K562 (cell line): ENCODE measurements around the gene CEMP1. TPM values are rescaled to one million over a fixed set of nuclear protein-coding genes. Genes with fewer than 3 reads are reported as not detected.

ENCODE experiments used
- ATF7 ChIP-seq: fragments of 450-650 bp; IDR thresholded peaks from 2 replicates; pipeline ENCODE4 v1.7.1; 2014; ENCODE audit warnings: mild to moderate bottlenecking, moderate library complexity
- CCAR2 ChIP-seq: fragments of 200-400 bp; formaldehyde crosslinking; IDR thresholded peaks from 2 replicates; pipeline ENCODE4 v1.6.1; 2017; ENCODE audit warnings: mild to moderate bottlenecking, low read depth, low read length
- CREM ChIP-seq: IDR thresholded peaks from 2 replicates; pipeline ENCODE4 v1.6.1; 2014; ENCODE audit warnings: antibody characterized with exemption, low read depth
- DIDO1 ChIP-seq: fragments of 450-650 bp; IDR thresholded peaks from 2 replicates; pipeline ENCODE4 v1.6.1; 2016; ENCODE audit warnings: low read depth, missing biosample characterization, missing genetic modification characterization
- DMBX1 ChIP-seq: fragments of 250-450 bp; sonication (Bioruptor Pico); IDR thresholded peaks from 2 replicates; pipeline ENCODE4 v1.8.0; 2022; ENCODE audit warnings: inconsistent platforms, mild to moderate bottlenecking, moderate library complexity, borderline replicate concordance
- E2F3 ChIP-seq: fragments of 250-450 bp; sonication (Bioruptor Pico); IDR thresholded peaks from 2 replicates; pipeline ENCODE4 v1.4.0; 2020; ENCODE audit warnings: mild to moderate bottlenecking
- E2F5 ChIP-seq: sonication (generic); formaldehyde crosslinking; IDR thresholded peaks from 2 replicates; pipeline ENCODE4 v1.8.0; 2022; ENCODE audit warnings: mild to moderate bottlenecking, missing genetic modification reagents
- EGR1 ChIP-seq: fragments of 450-650 bp; conservative IDR thresholded peaks from 2 replicates; pipeline ENCODE4 v1.6.1; 2017; ENCODE audit warnings: mild to moderate bottlenecking
- ELF1 ChIP-seq: fragments of 200-800 bp; sonication (Bioruptor generic); IDR thresholded peaks from 2 replicates; pipeline ENCODE4 v1.6.1; 2016; ENCODE audit warnings: missing genetic modification characterization, missing compliant biosample characterization
- ERF ChIP-seq: fragments of 450-650 bp; formaldehyde crosslinking; IDR thresholded peaks from 2 replicates; pipeline ENCODE4 v1.4.0; 2020; ENCODE audit warnings: mild to moderate bottlenecking, mixed read lengths
- ETS2 ChIP-seq: IDR thresholded peaks from 2 replicates; pipeline ENCODE4 v1.6.1; 2016; ENCODE audit warnings: borderline replicate concordance, missing genetic modification characterization, mild to moderate bottlenecking, moderate library complexity, missing compliant biosample characterization; ENCODE audit not compliant: poor library complexity, severe bottlenecking
- ETV6 ChIP-seq, 3 experiments: fragments of 150-350 bp in 1 of 3; sonication (generic) in 1 of 3; formaldehyde crosslinking in 1 of 3; IDR thresholded peaks; 2 replicates each; pipeline versions ENCODE4 v1.6.1 to v1.8.0; 2014 to 2022; ENCODE audit warnings: borderline replicate concordance in 2 of 3, low read depth in 2 of 3, antibody characterized with exemption in 1 of 3, low read length in 1 of 3, mild to moderate bottlenecking in 1 of 3, missing genetic modification reagents in 1 of 3
- HNRNPLL ChIP-seq: fragments of 200-400 bp; formaldehyde crosslinking; IDR thresholded peaks from 2 replicates; pipeline ENCODE4 v1.6.1; 2017; ENCODE audit warnings: low read length, low read depth, mild to moderate bottlenecking; ENCODE audit not compliant: poor library complexity, severe bottlenecking
- IFI16 ChIP-seq: fragments of 250-450 bp; sonication (Bioruptor Pico); IDR thresholded peaks from 2 replicates; pipeline ENCODE4 v2.1.2; 2022; ENCODE audit warnings: mild to moderate bottlenecking, inconsistent platforms
- JUND ChIP-seq, 2 experiments: IDR thresholded peaks; 2 replicates in 1 of 2; 3 replicates in 1 of 2; pipeline ENCODE4 v1.6.1; 2011; ENCODE audit warnings: borderline replicate concordance in 2 of 2, low read depth in 2 of 2, low read length in 2 of 2, improper control_type of control experiment in 1 of 2, missing biosample characterization in 1 of 2, missing genetic modification characterization in 1 of 2, missing genetic modification reagents in 1 of 2
- MTA3 ChIP-seq: fragments of 450-650 bp; formaldehyde crosslinking; IDR thresholded peaks from 2 replicates; pipeline ENCODE4 v1.6.1; 2017; ENCODE audit warnings: mild to moderate bottlenecking, borderline replicate concordance
- NEUROD1 ChIP-seq: fragments of 150-350 bp; IDR thresholded peaks from 2 replicates; pipeline ENCODE4 v1.6.1; 2014; ENCODE audit warnings: borderline replicate concordance, low read length, low read depth; ENCODE audit not compliant: partially characterized antibody
- NFXL1 ChIP-seq: fragments of 450-650 bp; formaldehyde crosslinking; IDR thresholded peaks from 2 replicates; pipeline ENCODE4 v1.4.0; 2021; ENCODE audit warnings: mild to moderate bottlenecking
- PCBP2 ChIP-seq: fragments of 200-400 bp; formaldehyde crosslinking; IDR thresholded peaks from 2 replicates; pipeline ENCODE4 v1.6.1; 2018; ENCODE audit warnings: low read length, low read depth, mild to moderate bottlenecking, moderate library complexity; ENCODE audit not compliant: poor library complexity, severe bottlenecking
- PHB ChIP-seq: fragments of 250-450 bp; sonication (Bioruptor Pico); IDR thresholded peaks from 2 replicates; pipeline ENCODE4 v1.5.0; 2021
- PML ChIP-seq: IDR thresholded peaks from 2 replicates; pipeline ENCODE4 v1.6.1; 2012; ENCODE audit warnings: low read length, inconsistent platforms
- RFX5 ChIP-seq: IDR thresholded peaks from 2 replicates; pipeline ENCODE4 v1.6.1; 2011; ENCODE audit warnings: low read depth, mild to moderate bottlenecking, improper control_type of control experiment, low read length
- SMARCA5 ChIP-seq: fragments of 450-650 bp; IDR thresholded peaks from 2 replicates; pipeline ENCODE4 v1.6.1; 2016
- WHSC1 ChIP-seq: IDR thresholded peaks from one replicate; pipeline ENCODE4 v1.6.1; 2012; ENCODE audit warnings: low read length, control low read depth, inconsistent platforms
- ZNF263 ChIP-seq: sonication (generic); formaldehyde crosslinking; IDR thresholded peaks from 2 replicates; pipeline ENCODE4 v1.8.0; 2022; ENCODE audit warnings: mild to moderate bottlenecking, missing genetic modification reagents, borderline replicate concordance
- ZNF3 ChIP-seq: fragments of 250-450 bp; sonication (Bioruptor Pico); IDR thresholded peaks from 2 replicates; pipeline ENCODE4 v1.5.0; 2021; ENCODE audit warnings: mild to moderate bottlenecking, moderate library complexity
- ZNF644 ChIP-seq: fragments of 200-800 bp; sonication (Bioruptor generic); IDR thresholded peaks from 2 replicates; pipeline ENCODE4 v1.6.1; 2016; ENCODE audit warnings: low read depth, missing genetic modification characterization, missing compliant biosample characterization
- ZNF740 ChIP-seq, 3 experiments: fragments of 200-800 bp in 1 of 3; sonication (Bioruptor generic) in 1 of 3; sonication (generic) in 1 of 3; formaldehyde crosslinking in 1 of 3; IDR thresholded peaks; 2 replicates each; pipeline versions ENCODE4 v1.6.1 to v1.8.0; 2016 to 2022; ENCODE audit warnings: mild to moderate bottlenecking in 2 of 3, missing compliant biosample characterization in 2 of 3, missing genetic modification characterization in 2 of 3, missing genetic modification reagents in 1 of 3
- polyA plus RNA-seq, 8 experiments: library from polyadenylated mRNA; depleted of rRNA in 4 of 8; stranded (reverse) in 5 of 8; unstranded in 3 of 8; fragments of >200 nt; fragmentation: Nextera tagmentation in 2 of 8; fragmentation: Illumina TruSeq in 1 of 8; extraction: Ambion mirVana in 2 of 8; extraction: Trizol in 1 of 8; gene quantifications; 2 replicates each; pipeline versions ENCODE4 v1.2.1 to v1.2.3, GENCODE V29; 2011 to 2014; ENCODE audit warnings: inconsistent platforms in 1 of 8, missing spikeins in 1 of 8
- total RNA-seq, 7 experiments: library from RNA; depleted of rRNA in 6 of 7; stranded (reverse); fragments of >200 nt in 6 of 7; fragmentation: Illumina TruSeq in 2 of 7; extraction: Trizol in 2 of 7; gene quantifications; 2 replicates each; pipeline versions ENCODE4 v1.2.1 to v1.2.3, GENCODE V29; 2011 to 2021; ENCODE audit warnings: low replicate concordance in 1 of 7

CEMP1 gene
- total and polyA plus RNA-seq, 9 of the 15 experiments (the other 6 are each of a cell fraction or from before 2014, with no cell fraction given): 0.05 to 0.45 TPM; not detected in 7

GRCh38 chr16:2511128-2511800 lies 19.9 kb downstream of the CEMP1 start (continued):
- peak; percentile 89 for TF ChIP-seq JUND (IDR thresholded peaks at IDR 0.05; ENCODE audit: borderline replicate concordance, low read depth, low read length)
- TF ChIP-seq JUND (tag; IDR thresholded peaks at IDR 0.05; ENCODE audit: borderline replicate concordance, low read depth, low read length): peak; percentile 70; the same call in 1 of the 3 replicates
- TF ChIP-seq IFI16 (CRISPR knock-in tag): no peak
- no peak for TF ChIP-seq HNRNPLL
- peak; percentile 40; the same call in 1 of the 2 replicates for TF ChIP-seq MTA3
- no peak for TF ChIP-seq ELF1 (tag)
- TF ChIP-seq CCAR2: no peak
- TF ChIP-seq ETS2: no peak
- peak; percentile 97 for TF ChIP-seq CREM
- no peak for TF ChIP-seq ZNF3 (CRISPR knock-in tag)
- no peak for TF ChIP-seq ETV6 (IDR thresholded peaks at IDR 0.05; ENCODE audit: borderline replicate concordance in 1 of 2, low read depth in 2 of 2, low read length in 1 of 2)
- TF ChIP-seq ETV6 (CRISPR knock-in tag; IDR thresholded peaks at IDR 0.05; ENCODE audit: borderline replicate concordance): no peak
- TF ChIP-seq NEUROD1: no peak
- no peak for TF ChIP-seq PML
- TF ChIP-seq PCBP2: no peak
- no peak for TF ChIP-seq DMBX1 (CRISPR knock-in tag)
- no peak for TF ChIP-seq ZNF740 (CRISPR knock-in tag; IDR thresholded peaks at IDR 0.05)
- no peak for TF ChIP-seq ZNF740 (tag; IDR thresholded peaks at IDR 0.05)
- 0 out of 2 replicates have a peak, but pooled peaks have one; percentile 14 for TF ChIP-seq EGR1
- TF ChIP-seq E2F5: no peak
- TF ChIP-seq WHSC1: no peak
- peak; percentile 89 for TF ChIP-seq ATF7
- no peak for TF ChIP-seq SMARCA5
- TF ChIP-seq RFX5: no peak
- TF ChIP-seq ERF (CRISPR knock-in tag): no peak
- TF ChIP-seq ZNF644 (tag): no peak
- TF ChIP-seq NFXL1 (CRISPR knock-in tag): no peak
- TF ChIP-seq DIDO1 (tag): no peak
- TF ChIP-seq PHB (CRISPR knock-in tag): no peak
- TF ChIP-seq ZNF263 (CRISPR knock-in tag): no peak
- no peak for TF ChIP-seq E2F3
